CD4-positive, alpha-beta T cell treated with Interleukin-6 for 4 hours (primary cell): ENCODE data around the gene TNFSF13B.
"Not testable (repeated sequence)": the region's sequence is repeated elsewhere in the genome, so short reads cannot be mapped to it uniquely, and the experiment has no call there.

Experiments
- DNase-seq: peaks from one replicate; pipeline ENCODE4 v3.0.0-alpha.2; 2020; ENCODE audit warnings: mixed read lengths

TNFSF13B gene, protein sequence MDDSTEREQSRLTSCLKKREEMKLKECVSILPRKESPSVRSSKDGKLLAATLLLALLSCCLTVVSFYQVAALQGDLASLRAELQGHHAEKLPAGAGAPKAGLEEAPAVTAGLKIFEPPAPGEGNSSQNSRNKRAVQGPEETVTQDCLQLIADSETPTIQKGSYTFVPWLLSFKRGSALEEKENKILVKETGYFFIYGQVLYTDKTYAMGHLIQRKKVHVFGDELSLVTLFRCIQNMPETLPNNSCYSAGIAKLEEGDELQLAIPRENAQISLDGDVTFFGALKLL

DNA sequence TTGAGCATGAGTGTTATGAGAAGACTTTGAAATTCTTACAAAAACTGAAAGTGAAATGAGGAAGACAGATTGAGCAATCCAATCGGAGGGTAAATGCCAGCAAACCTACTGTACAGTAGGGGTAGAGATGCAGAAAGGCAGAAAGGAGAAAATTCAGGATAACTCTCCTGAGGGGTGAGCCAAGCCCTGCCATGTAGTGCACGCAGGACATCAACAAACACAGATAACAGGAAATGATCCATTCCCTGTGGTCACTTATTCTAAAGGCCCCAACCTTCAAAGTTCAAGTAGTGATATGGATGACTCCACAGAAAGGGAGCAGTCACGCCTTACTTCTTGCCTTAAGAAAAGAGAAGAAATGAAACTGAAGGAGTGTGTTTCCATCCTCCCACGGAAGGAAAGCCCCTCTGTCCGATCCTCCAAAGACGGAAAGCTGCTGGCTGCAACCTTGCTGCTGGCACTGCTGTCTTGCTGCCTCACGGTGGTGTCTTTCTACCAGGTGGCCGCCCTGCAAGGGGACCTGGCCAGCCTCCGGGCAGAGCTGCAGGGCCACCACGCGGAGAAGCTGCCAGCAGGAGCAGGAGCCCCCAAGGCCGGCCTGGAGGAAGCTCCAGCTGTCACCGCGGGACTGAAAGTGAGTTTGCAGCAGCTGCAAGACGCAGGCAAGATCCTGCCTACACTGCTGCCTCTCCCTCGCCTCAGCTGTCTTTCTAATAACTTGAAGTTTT lies at the start of gene TNFSF13B:
TSS of gene TNFSF13B (plus strand) at position 118 of the 728 bp plus-strand sequence. CDS start at position 296, 178 bp downstream.
- peak; percentile 54 for DNase-seq

DNA sequence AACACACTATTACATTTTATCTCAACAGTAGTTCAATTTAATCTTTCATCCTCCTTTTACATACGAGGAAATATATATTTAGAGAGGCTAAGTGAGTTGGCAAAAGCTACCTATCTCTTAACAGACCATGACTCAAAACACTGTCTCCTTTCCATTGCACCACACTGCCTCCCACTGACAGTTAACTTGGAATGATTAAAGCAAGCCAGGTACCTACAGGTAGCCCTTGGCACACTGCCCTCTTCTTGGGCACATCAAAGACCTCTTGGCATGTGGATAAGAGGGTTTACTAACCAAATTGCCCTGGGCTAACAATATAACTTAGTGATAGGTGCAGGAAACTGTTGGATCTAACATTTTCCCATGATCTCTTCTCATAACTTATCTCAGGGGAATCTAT lies 49.5 kb upstream of the TNFSF13B start:
- peak; percentile 23 for DNase-seq

DNA sequence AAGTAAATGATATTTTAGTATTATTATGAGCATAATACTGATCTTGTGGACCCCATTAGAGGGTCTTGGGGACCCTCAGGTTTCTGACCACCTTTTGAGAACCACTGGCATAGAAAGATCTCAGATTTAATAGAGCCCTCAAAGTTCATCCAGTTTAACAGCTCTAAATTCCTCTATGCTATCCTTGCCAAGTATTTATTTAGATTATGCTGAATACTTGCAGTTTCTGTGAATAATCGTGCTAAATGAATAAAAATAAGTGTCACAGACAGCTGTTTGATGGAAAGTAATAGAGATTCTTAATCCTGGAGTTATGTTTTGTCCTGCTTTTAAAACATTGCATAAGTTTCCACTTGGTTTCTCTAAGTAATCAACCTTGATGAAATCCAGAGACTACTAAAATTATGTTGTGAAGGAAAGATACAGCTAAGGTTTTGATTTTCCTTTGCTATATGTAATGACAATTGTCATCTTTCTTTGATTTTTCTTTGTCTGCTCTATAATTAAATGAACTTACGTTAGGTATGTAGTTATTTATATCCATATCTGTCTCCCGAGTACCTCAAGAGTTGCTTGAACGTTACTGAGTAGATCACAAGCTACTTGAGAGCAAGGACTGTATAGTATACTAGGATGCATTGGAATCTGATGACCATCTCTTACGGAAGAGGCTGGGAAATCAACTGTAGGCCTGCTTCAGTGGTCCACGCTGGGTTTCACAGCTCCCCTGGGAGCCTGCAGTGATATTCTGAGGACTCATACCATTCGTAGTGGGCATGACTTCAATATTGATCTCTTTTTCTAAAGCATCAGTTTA lies 45.6 kb upstream of the TNFSF13B start:
- DNase-seq, result no peak

DNA sequence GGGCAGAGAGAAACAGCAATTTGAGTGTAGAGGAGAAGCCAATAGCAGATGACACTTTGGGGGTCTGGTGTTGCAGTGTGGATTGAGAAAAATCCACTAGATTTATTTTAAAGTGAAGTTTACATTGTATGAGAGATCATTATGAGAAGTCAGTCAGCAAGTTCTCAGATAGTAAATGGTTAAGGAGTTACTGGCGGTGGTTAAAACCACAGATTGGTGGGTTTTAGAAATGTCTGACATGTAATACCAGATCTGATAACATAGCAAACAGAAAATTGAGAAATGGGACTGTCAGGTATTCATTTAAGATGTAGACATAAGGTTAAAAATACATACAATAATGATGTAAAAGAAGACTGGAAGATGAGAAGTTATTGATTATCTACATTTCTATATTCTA lies 44.1 kb upstream of the TNFSF13B start:
- no peak for DNase-seq

DNA sequence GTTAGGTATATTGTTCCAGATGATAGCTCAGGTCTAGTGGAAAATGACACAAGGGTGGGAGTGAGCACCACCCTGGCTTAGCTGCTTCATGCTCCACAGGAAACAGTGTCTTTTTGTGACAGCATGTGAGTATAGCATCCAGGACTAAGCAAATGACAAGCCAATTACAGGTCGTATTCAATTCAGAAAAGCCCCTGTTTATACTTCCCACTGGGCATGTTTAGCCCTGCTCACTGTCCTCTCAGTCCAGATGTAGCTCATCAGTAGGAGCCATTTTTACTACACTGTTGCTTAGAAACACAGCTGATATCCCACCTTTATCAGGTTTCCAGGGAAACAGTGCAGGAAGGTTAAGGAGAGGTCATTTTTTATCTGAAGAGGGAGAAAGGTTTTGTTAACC lies 43.3 kb upstream of the TNFSF13B start:
- DNase-seq, result no peak

DNA sequence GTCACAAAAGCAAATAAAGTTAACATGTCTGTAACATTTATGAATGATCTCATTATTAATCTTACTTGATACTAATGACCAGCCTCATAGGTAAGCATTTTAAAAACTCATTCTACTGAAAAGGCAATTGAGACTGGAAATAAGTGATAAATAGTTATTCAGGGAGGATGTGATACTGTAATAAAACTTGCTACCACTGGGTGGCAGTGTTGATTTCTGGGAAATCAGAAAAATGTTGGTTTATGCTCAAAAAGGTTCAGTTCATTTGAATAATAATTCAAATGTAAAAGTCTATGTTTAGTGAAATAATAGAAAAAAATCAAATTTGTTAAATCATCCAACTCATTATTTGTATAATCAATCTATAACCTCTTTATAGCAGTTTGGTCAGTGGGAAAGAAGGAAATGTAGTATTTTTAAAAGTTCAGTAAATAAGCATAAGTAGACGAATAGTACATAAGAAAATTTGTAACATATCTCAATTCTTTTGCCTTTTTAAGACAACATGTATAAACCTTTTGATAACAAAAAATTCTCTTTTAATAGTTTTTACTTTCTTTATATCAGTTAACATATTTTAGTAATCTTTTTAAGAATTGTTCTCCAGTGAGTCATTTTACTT lies 41.8 kb upstream of the TNFSF13B start:
- peak; percentile 41 for DNase-seq

DNA sequence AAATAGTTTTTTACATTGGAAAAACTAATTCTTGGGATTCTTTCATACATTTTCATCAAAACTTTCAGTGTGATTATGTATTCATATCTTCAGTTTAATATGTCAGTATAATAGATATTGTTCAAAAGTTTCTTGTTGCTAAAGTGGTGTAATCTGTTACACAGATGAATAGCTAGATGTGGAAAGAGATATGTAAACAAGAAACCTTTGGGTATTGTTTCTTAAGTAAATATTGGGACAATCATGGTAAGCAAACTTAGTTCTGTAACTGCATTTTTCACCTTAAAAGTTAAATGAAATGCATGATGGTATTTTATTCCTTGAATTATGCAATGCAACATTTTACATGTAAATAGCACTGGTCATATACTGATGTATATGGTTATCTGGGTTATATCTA lies 39.1 kb upstream of the TNFSF13B start:
- DNase-seq, result no peak

DNA sequence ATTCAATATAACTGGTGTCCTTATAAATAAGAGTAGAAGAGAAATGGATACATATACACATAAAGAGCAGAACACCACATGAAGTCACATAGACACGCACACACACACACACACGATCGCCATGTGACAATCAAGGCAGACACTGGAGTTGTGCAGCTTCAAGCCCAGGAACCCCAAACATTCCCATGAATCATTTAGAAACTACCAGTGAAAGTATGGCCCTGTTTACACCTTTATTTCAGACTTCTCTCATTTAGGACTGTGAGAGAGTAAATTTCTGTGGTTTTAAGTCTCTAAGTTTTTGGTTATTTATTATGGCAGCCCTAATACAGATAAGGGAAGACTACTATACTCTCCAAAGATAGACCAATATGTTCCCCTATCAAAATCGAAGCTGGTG lies 20.4 kb upstream of the TNFSF13B start:
- DNase-seq, result no peak

DNA sequence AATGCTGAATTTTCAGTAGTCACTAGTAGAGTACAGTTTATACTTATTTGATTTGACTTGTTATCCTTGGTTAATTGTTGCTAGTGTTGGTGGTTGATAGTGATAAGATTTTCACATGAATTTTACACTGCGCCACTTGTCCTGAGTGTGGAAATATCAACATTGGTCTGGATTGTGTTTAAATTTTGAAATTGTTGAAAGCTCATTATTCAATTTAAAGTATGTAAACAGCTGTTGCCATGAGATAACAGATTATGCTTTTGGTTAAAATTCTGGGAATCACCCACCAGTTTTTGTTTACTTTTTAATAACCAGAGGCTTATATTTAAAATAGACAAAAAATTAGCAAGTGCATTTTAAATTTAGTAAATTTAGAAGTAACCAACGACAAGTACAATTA lies 12.3 kb upstream of the TNFSF13B start:
- DNase-seq, result no peak

DNA sequence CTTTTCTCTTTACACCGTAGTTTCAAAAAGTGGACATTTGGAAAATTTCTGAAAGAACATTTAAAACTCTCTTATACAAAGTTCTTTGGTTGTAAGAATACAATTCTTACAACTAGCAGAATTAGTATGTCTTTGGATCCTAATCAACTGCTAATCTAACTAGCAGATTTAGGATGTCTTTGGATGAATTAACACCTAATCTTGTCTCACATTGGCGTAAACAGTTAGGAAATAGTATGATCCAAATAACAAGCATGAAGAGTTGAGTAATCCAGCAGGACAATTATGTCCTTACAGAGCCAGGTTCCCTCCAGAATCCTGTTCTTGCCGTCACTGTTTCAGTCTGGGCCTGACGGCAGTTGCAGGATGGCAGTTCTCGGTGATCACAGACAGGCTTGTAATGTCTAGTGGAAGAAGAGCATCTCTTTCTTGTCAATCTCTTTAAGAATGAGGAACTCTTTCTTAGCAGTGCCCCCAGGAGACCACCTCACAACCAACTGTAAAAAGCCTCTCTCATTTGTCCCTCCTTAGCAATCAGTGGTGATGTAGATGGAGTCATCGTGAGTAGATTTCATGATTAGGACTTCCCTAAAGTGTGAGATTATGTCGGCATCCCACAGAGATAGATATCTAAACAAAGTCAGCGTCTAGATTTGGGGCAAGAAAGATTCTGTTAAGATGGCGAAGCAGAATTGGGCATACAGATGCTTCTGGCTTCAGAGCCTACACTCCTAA lies 5.7 kb upstream of the TNFSF13B start:
- DNase-seq, result no peak

DNA sequence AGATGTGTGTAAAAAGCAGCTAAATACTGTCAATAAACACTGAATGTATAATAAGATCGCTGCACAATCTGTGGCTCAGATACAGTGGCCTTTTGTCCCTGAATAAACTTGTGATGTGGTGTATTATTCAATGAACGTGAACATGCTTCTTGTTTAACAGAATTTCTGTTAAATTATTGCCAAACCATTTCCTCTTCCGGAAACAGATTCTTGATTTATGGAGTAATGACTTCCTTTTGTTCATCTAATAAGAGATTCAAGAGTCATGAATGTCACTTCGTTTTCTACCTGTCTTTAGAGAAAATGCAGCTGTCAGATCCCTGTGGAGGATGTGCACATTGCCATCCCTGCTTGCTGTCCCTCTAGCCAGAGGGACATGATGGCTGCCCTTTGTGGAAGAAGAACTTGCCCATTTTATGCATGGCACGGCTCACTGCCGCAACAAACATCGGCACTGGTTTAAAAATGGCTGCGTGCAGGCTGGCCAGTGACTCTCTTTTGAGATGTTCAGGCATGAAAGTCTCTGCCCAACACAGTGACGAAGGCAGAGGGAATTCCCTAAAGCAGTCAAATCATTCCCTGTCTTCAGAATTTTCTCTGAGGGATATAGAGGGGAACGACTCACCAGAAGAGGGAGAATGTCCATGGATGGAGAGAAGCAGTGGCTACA lies 3.1 kb upstream of the TNFSF13B start:
- DNase-seq, result peak; percentile 2

DNA sequence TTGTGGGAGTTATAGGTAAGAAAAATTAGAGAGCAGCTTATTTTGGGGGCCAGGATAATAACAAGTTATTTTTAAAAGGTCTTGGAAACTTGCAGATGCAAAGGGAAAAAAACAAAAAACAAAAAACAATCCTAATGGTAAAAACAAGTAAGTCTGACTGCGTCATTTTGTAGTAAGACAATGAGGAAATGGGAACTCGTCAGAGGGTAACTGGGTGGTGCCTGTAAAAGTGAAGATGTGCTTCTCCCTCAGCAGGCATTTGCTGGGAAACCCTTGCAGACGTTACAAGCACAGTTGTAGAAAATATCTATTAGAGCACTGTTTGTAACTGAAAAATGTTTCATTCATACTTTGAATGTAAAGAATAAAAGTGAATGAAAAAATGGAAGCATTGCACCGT lies 2.2 kb upstream of the TNFSF13B start:
- no peak for DNase-seq

DNA sequence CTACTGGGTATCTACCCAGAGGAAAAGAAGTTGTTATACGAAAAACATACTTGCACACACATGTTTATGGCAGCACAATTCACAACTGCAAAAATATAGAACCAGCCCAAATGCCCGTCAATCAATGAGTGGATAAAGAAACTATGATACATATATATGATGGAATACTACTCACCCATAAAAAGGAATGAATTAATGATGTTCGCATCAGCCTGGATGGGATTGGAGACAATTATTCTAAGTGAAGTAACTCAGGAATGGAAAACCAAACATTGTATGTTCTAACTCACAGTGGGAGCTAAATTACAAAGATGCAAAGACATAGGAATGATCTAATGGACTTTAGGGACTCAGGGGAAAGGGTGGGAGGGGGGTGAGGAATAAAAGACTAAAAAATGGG lies 1.7 kb upstream of the TNFSF13B start:
- not testable (repeated sequence) for DNase-seq

DNA sequence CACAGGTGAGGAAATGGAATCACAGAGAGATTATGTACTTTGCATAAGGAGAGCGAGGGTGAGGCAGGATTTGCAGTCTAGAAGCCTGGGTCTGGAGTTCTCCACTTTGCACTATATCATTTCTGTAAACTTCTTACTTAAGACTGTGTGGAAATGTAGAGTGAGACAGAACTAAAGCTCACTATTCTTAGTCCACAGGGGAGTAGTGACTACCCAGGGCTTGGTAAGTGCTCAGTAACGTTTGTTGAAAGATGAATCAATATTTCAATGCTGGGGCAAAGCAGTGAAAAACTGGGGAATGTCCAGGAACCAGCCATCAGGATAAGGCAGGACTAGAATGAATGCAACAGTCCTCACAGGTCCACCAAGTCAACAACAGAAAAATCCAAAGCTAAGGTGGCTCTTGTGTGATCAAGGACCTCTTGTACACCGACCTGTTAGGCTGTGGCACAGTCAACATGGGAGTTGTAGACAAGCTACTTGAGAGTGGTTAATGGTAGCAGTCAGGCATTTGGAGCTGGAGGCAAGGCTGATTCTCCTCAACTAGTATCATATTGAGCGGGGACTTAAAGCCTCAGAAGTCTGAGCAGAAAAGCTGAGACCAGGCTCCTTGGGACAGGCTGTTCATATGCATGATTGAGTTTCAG lies 929 bp upstream of the TNFSF13B start:
- no peak for DNase-seq

DNA sequence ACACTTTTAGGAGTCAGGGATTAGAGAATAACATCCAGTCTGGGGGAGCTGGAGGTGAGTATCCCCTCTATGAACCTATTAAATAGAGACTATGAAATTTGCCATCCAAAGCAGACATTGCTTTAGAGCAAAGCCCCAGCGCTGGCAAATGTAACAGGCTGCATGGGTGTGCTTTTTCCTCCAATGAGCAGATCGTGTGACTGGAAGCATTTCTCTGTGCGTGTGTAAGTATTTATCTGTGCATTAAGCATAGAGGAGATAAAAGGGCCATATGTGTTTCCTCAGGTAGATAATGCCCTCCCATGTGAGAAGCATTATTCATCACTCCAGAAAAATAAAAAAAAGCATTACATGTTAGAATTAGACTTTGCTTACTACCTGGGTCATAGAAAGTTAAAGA lies 924 bp downstream of the TNFSF13B start:
- DNase-seq, result peak; percentile 22

DNA sequence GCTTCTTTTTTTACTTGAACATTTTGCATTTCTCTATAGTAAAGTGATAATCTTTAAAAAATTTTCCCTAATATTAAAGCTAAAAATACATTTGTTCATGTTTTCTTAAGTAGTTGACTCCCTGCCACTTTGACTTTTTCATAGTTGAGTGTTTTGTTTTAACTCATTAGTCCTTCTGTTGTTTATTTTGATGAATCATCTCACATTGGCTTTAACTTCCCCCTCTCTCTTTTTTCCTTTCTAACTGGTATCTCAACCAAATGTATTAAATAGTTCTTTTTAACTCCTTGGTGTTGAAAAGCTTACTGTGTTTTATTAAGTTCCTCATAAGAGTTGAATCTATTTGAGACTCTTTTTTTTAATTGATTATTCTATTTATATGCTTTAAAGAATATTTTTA lies 2.8 kb downstream of the TNFSF13B start:
- DNase-seq, result no peak

DNA sequence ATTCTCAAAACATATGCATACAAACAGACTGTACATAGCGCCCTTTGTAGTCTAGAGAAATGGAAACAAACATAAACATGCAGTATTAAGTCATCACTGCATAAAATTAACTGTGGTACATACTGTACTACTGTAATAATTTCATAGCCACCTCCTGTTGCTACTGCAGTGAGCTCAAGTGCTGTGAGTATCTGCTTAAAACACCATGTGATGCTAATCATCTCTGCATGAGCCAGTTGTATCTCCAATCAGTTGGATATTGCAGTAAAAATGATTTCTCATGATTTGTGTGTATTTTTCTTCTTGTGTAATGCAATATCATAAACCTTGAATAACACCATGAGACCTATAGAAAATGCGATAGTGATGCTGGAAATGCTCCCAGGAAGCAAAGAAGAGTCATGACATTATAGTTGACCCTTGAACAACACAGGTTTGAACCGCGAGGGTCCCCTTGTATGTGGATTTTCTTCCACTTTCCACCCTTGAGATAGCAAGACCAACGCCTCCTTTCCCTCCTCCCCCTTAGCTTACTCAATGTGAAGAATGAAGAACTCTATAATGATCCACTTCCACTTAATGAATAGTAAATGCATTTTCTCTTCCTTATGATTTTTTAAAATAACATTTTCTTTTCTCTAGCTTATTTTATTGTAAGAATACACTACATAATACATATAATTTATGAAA lies 4.1 kb downstream of the TNFSF13B start:
- DNase-seq, result no peak

DNA sequence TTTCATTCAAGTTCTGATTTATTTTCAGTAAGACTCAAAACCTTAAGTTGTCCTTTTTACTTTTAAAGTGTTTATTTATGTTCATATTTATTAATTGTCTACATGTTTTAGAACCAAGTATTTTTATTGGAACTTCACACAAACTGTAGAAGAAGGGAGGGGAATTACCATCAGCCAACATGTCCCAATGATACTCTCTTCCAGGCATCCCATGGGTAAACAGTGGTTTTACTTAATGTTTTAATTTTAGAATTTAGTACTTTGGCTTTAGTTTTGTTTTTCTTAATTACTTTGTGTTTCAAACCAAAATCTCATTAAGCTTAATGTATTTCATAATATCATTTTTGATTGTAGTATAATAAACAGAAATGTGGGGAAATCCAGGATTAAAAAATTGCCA lies 5.2 kb downstream of the TNFSF13B start:
- no peak for DNase-seq

DNA sequence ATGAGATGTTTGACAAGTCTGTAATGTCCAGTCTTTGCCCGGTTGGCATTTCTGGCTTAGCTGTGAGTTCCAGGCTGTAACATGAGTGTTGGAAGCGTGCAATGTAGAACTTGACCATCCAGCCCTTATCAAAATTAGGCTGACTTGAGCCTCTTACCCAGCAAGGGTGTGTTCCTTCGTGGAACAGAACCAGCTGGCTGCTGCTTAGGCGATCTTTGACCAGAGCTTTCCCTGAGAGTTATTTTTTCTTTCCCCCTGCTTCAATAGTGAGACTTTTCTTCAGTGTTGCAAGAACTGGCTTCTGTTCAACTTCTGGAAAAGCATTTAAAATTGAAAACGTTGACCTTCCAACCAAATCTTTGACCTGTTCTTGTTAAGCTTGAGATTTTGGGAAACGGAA lies 6.5 kb downstream of the TNFSF13B start:
- DNase-seq, result no peak

DNA sequence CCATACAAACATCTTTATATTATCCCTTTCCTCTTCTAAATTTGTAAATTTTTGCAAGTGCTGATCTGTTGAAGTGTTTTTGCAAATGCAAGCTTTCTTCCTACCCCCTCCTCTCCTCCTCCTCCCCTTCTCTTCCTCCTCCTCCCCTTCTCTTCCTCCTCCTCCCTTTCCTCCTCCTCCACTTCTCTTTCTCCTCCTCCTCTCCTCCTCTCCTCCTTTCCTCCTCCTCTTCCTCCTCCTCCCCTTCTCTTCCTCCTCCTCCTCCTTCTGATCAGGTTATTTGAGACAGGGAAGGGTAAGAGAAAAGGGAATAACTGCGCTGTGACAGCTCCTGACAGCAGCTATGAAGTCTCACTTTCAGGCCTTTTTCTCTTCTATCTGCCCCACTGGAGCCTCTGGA lies 8.9 kb downstream of the TNFSF13B start:
- no peak for DNase-seq

DNA sequence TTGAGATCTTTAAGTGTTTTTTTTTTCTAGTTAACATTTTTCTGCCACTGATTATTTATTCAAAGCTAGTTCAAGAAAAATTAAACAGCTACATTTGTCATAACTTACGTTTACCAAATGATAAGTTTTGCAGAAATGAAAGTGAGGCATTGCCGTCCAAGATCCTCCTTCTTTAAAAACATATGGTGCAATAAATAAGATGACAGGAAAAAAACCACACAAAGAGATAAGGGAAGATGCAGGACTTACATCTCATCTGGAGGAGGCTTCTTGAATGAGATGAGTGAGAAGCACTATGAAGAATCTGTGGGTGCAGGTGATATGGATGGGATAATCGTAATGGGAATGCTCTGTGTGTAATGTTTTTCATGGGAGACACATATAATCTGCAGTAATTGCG lies 12.4 kb downstream of the TNFSF13B start:
- DNase-seq, result no peak
